ENCODE results near the gene POU2F2. TPM values are rescaled to one million over a fixed set of nuclear protein-coding genes. Genes with fewer than 3 reads are reported as not detected.

The POU2F2 gene
- total RNA-seq, 2 donors from 2014 or later = 1.8 to 2.6 TPM

DNA sequence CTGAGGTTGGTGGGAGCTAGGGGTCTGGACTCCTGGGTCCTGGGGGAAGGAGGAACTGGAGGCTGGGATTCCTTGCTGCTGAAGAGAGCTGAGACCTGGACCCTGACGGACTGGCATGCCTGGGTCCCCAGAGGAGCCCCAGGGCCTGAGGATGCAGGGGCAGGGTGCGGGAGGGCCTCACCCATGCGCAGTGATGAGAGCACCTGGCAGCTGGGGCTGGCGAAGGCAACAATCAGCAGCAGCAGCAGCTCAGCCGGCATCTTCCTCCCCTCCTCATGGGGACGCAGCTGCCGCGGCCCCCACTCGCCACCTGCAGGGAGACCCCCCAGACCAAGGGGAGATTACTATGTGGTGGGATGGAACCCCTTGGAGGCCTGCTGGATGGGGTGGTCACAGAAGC, 66.7 kb downstream of the POU2F2 start:
- no peaks in the 10 kb centered on the region for H3K4me1 ChIP-seq (ENCODE audit: control insufficient read depth, insufficient read depth, low read length)
- no peak overlapping the region for H3K4me3 Mint-ChIP-seq
- no peak for DNase-seq
- no peak overlapping the region for H3K4me3 ChIP-seq (ENCODE audit: low read length)
- no peaks in the 10 kb centered on the region for H3K36me3 ChIP-seq (ENCODE audit: control insufficient read depth, insufficient read depth, low read length)
- TF ChIP-seq, protein P1, sequence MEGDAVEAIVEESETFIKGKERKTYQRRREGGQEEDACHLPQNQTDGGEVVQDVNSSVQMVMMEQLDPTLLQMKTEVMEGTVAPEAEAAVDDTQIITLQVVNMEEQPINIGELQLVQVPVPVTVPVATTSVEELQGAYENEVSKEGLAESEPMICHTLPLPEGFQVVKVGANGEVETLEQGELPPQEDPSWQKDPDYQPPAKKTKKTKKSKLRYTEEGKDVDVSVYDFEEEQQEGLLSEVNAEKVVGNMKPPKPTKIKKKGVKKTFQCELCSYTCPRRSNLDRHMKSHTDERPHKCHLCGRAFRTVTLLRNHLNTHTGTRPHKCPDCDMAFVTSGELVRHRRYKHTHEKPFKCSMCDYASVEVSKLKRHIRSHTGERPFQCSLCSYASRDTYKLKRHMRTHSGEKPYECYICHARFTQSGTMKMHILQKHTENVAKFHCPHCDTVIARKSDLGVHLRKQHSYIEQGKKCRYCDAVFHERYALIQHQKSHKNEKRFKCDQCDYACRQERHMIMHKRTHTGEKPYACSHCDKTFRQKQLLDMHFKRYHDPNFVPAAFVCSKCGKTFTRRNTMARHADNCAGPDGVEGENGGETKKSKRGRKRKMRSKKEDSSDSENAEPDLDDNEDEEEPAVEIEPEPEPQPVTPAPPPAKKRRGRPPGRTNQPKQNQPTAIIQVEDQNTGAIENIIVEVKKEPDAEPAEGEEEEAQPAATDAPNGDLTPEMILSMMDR (conservative IDR thresholded peaks at IDR 0.05) = no peak
- no peaks in the 10 kb centered on the region for H3K9me3 Mint-ChIP-seq
- no peak overlapping the region for H3K9ac ChIP-seq (ENCODE audit: extremely low read depth, low read length, poor library complexity, severe bottlenecking)
- H3K27ac Mint-ChIP-seq = no peak overlapping the region
- peaks cover 3% of the 10 kb centered on the region for H3K4me1 Mint-ChIP-seq
- no peak overlapping the region for H3K27ac ChIP-seq (ENCODE audit: low read depth, low read length)
- no peaks in the 10 kb centered on the region for H3K27me3 ChIP-seq (ENCODE audit: control insufficient read depth, insufficient read depth, low read length, poor library complexity, severe bottlenecking)
- peaks cover 20% of the 10 kb centered on the region for H3K36me3 Mint-ChIP-seq (ENCODE audit: low read depth)
- H3K9me3 ChIP-seq (ENCODE audit: control insufficient read depth, low read length) = no peaks in the 10 kb centered on the region
- WGBS, 2 experiments (ENCODE audit: insufficient coverage in 1 of 2, insufficient read length in 1 of 2) = 95 to 100% methylated on average over 2 to 9 of the region's 9 CpGs
- H3K27me3 Mint-ChIP-seq (ENCODE audit: insufficient read depth) = no peaks in the 10 kb centered on the region

DNA sequence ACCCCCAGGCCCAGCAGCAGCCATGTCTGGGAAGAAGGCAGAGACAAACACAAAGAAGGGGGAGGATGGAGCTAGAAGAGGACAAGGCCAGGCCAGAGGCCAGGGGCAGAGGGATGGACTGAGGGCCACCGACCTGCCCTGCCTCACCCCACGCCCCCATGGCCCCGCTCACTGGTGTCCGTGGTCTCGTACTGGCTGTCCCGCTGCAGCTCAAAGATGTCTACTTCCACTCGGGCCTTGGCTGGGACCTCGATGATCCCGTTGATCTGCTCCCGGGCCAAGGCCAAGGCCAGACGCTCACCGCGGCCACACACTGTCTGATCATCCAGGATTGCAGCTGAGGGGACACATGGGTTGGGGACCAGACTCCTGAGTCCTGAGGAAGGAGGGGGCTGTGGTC, 67.2 kb downstream of the POU2F2 start:
- H3K27ac Mint-ChIP-seq = no peak overlapping the region
- H3K36me3 Mint-ChIP-seq (ENCODE audit: low read depth) = peaks cover 20% of the 10 kb centered on the region
- H3K9me3 ChIP-seq (ENCODE audit: control insufficient read depth, low read length) = no peaks in the 10 kb centered on the region
- no peak overlapping the region for H3K4me3 ChIP-seq (ENCODE audit: low read length)
- H3K4me1 Mint-ChIP-seq = no peaks in the 10 kb centered on the region
- no peaks in the 10 kb centered on the region for H3K4me1 ChIP-seq (ENCODE audit: control insufficient read depth, insufficient read depth, low read length)
- H3K9me3 Mint-ChIP-seq = no peaks in the 10 kb centered on the region
- WGBS, 2 experiments (ENCODE audit: insufficient coverage in 1 of 2, insufficient read length in 1 of 2) = 90 to 93% methylated on average over 4 to 13 of the region's 13 CpGs
- H3K27ac ChIP-seq (ENCODE audit: low read depth, low read length) = no peak overlapping the region
- no peak for DNase-seq
- no peak overlapping the region for H3K9ac ChIP-seq (ENCODE audit: extremely low read depth, low read length, poor library complexity, severe bottlenecking)
- TF ChIP-seq, protein P1 (conservative IDR thresholded peaks at IDR 0.05) = no peak
- no peaks in the 10 kb centered on the region for H3K36me3 ChIP-seq (ENCODE audit: control insufficient read depth, insufficient read depth, low read length)
- H3K4me3 Mint-ChIP-seq = no peak overlapping the region
- H3K27me3 Mint-ChIP-seq (ENCODE audit: insufficient read depth) = no peaks in the 10 kb centered on the region
- H3K27me3 ChIP-seq (ENCODE audit: control insufficient read depth, insufficient read depth, low read length, poor library complexity, severe bottlenecking) = no peaks in the 10 kb centered on the region

DNA sequence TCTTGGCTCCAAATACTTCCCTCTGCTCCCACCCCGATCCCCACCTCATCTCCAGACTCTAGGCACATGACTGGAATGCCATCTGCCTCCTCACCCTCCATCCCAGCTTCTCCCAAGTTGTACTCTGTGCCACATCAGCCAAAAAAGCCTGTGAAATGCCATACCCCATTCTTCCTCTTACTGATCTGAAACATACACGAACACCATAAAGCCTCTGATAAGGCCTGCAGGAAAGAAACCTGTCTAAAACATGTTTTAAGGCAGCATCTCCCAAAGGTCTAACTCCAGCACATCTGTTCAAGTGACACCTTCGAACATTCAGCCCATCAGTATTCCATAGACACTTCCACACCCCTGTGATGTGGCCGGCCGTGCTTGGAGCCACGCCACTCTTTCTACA, 67.8 kb downstream of the POU2F2 start:
- Histone ChIP-seq H3K27ac (ENCODE audit: low read depth, low read length) (no peak overlapping the region), H3K9ac (ENCODE audit: extremely low read depth, low read length, poor library complexity, severe bottlenecking) (no peak overlapping the region), H3K9me3 (ENCODE audit: control insufficient read depth, low read length) (no peaks in the 10 kb centered on the region), H3K4me1 (ENCODE audit: control insufficient read depth, insufficient read depth, low read length) (no peaks in the 10 kb centered on the region), H3K36me3 (ENCODE audit: control insufficient read depth, insufficient read depth, low read length) (no peaks in the 10 kb centered on the region), H3K4me3 (ENCODE audit: low read length) (no peak overlapping the region), H3K27me3 (ENCODE audit: control insufficient read depth, insufficient read depth, low read length, poor library complexity, severe bottlenecking) (no peaks in the 10 kb centered on the region)
- H3K27ac Mint-ChIP-seq = no peak overlapping the region
- WGBS, 2 experiments (ENCODE audit: insufficient coverage in 1 of 2, insufficient read length in 1 of 2) = 94 to 95% methylated on average over 4 to 6 of the region's 6 CpGs
- DNase-seq = no peak
- no peaks in the 10 kb centered on the region for H3K27me3 Mint-ChIP-seq (ENCODE audit: insufficient read depth)
- H3K4me3 Mint-ChIP-seq = no peak overlapping the region
- H3K9me3 Mint-ChIP-seq = no peaks in the 10 kb centered on the region
- TF ChIP-seq, protein P1 (conservative IDR thresholded peaks at IDR 0.05) = no peak
- peaks cover 24% of the 10 kb centered on the region for H3K36me3 Mint-ChIP-seq (ENCODE audit: low read depth)
- no peaks in the 10 kb centered on the region for H3K4me1 Mint-ChIP-seq

Data from endodermal cell (in vitro differentiated cells).